HG02610 (cell line): Measurements from ENCODE around the gene USP17L26.
"Not testable (repeated sequence)": the region's sequence is repeated elsewhere in the genome, so short reads cannot be mapped to it uniquely, and the experiment has no call there.

Source experiments
- ATAC-seq: cut with Tn5 transposase; IDR thresholded peaks from one replicate; pipeline ENCODE4 v1.9.1; 2021; ENCODE audit warnings: mild to moderate bottlenecking, moderate library complexity; ENCODE audit not compliant: unreplicated experiment

USP17L26 gene

GRCh38 chr4:9334358-9334757, at the start of gene USP17L26:
USP17L26 (plus strand) TSS chr4:9334658; CDS start chr4:9334658, 0 bp downstream.
- ATAC-seq, result not testable (repeated sequence)

- not testable (repeated sequence) for ATAC-seq
Measured at GRCh38 chr4:9324191-9324590, 10.3 kb upstream of the USP17L26 start.

GRCh38 chr4:9324865-9325264, 9.6 kb upstream of the USP17L26 start, which contains the start of gene USP17L24:
USP17L24 (plus strand) TSS chr4:9325165; CDS start chr4:9325165, 0 bp downstream.
- ATAC-seq, result not testable (repeated sequence)

GRCh38 chr4:9329611-9330010, 4.8 kb upstream of the USP17L26 start, which contains the start of gene USP17L25:
USP17L25 (plus strand) TSS chr4:9329911; CDS start chr4:9329911, 0 bp downstream.
- not testable (repeated sequence) for ATAC-seq

- ATAC-seq, result not testable (repeated sequence)
Measured at GRCh38 chr4:9339103-9339502, 4.6 kb downstream of the USP17L26 start, which contains the start of gene USP17L5. USP17L5 (plus strand) TSS chr4:9339403; CDS start chr4:9339403, 0 bp downstream.

GRCh38 chr4:9343848-9344247, 9.4 kb downstream of the USP17L26 start, which contains the start of gene USP17L27:
USP17L27 (plus strand) TSS chr4:9344148; CDS start chr4:9344148, 0 bp downstream.
- not testable (repeated sequence) for ATAC-seq

GRCh38 chr4:9348593-9348992, 14.1 kb downstream of the USP17L26 start, which contains the start of gene USP17L28:
USP17L28 (plus strand) TSS chr4:9348893; CDS start chr4:9348893, 0 bp downstream.
- ATAC-seq, result not testable (repeated sequence)

- not testable (repeated sequence) for ATAC-seq
Measured at GRCh38 chr4:9350866-9351265, 16.4 kb downstream of the USP17L26 start.

- not testable (repeated sequence) for ATAC-seq
Measured at GRCh38 chr4:9353338-9353737, 18.9 kb downstream of the USP17L26 start, which contains the start of gene USP17L29. USP17L29 (plus strand) TSS chr4:9353638; CDS start chr4:9353638, 0 bp downstream.

- ATAC-seq, result not testable (repeated sequence)
Measured at GRCh38 chr4:9362829-9363228, 28.4 kb downstream of the USP17L26 start, which contains the start of gene USP17L30. USP17L30 (plus strand) TSS chr4:9363129; CDS start chr4:9363129, 0 bp downstream.

GRCh38 chr4:9379881-9380280, 45.4 kb downstream of the USP17L26 start:
- ATAC-seq, result not testable (repeated sequence)

GRCh38 chr4:9381012-9381534, 46.6 kb downstream of the USP17L26 start:
- ATAC-seq, result not testable (repeated sequence)

- ATAC-seq, result no peak
Measured at GRCh38 chr4:9384126-9384525, 49.7 kb downstream of the USP17L26 start.
